Measurements from ENCODE around the gene TMEM74B.
"Not testable (repeated sequence)": the region's sequence is repeated elsewhere in the genome, so short reads cannot be mapped to it uniquely, and the experiment has no call there.

TMEM74B gene

DNA sequence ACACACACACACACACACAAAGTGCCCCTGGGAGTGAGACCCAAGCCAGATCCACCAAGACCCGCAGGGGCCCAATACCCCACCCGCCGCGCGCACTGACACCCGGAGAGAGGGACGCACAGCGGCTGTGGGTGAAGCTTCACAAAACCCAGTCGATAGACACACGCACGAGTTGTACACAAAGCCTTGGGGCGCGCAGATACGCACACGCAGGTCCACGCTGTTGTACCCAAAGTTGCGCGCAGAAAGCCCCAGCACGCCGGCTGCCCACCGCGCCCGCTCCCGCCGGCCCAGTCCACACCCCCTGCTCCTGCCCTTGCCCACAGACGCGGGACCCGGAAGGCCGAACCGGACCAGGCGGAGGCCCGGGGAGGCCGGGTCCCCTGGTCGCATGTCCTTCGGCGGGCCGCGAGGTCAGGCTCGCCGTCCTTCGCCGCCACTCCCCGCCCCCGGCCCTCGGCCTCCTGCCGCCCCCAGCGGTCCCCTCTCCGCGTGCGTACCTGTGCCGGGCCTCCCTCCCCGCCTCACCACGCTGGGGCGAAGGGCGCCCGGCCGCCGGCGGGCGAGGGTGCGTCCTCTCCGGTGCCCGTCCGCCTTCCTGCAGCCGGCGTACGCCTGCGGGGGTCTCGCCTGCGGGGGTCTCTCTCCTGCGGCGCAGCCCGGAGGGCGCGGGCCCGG is at the start of gene TMEM74B:
Gene TMEM74B (minus strand): TSS at position 344 of the 678 bp plus-strand sequence. CDS start 1,180 bp downstream, outside the sequence.
- DNase-seq, result no peak

DNA sequence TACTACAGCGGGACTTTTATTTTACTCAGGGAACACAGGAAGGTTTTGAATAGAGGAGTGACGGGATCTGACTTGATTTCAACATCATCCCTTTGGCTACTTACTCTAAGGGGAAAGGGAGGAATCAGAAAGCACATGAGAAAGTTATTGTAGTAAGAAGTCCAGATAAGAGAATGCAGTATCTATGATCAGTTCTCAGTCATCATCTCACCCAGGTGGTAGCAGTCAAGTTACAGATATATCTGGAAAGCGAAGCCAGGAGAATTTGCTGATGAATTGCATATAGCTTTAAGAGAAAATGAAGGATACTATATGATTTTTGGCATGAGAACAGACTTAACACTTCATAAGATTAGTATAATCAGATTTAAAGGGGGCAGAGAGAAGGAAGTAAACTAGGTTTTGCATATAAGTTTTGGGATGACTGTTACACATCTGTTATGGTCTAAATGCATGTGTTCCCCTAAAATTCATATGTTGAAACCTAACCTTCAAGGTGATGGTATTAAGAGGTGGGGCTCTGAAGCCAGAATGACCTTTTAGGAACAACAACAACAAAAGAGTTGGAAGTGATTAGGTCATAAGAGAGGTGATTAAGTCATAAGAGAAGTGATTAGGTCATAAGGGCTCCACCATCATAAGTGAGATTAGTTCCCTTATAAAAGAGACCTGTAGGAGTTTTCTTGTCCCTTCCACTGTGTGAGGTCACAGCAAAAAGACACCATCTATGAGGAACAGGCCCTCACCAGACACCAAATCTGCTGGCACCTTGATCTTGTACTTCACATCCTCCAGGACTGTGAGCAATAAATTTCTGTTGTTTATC is 47.7 kb upstream of the TMEM74B start:
- DNase-seq, result no peak

- no peak for DNase-seq
These were observed 44.8 kb upstream of the TMEM74B start for GRCh38 chr20:1229541-1229940.

- DNase-seq, result no peak
These were observed 41.2 kb upstream of the TMEM74B start, which contains the start of gene RAD21L1 for GRCh38 chr20:1225783-1226654. RAD21L1 (plus strand) TSS chr20:1226044; CDS start chr20:1228454, 2,410 bp downstream.

DNA sequence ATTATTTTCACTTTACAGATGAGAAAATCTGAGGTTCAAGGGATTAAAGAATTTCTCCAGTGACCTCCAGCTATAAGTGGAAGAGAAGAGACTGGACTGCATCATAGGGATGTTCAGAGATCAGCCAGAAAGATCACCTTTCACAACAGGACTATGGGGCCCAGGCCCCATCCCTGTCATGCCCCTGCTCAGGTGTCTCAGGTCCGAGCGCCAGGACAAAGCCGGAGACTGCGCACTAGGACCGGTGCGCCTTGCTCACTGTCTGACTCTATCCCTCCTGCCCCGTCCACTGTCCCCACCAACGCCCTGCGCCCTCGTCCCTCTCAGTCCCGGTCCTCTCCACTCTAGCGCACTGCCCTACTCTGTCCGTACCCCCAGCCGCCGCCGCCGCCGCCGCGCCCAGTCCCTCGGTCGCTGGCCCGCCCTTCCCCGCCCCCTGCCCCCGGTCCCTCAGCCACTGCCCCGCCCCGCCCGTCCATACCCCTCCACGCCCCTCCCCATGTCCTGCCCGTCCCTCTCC is 40.5 kb upstream of the TMEM74B start:
- DNase-seq, result peak; percentile 69

DNA sequence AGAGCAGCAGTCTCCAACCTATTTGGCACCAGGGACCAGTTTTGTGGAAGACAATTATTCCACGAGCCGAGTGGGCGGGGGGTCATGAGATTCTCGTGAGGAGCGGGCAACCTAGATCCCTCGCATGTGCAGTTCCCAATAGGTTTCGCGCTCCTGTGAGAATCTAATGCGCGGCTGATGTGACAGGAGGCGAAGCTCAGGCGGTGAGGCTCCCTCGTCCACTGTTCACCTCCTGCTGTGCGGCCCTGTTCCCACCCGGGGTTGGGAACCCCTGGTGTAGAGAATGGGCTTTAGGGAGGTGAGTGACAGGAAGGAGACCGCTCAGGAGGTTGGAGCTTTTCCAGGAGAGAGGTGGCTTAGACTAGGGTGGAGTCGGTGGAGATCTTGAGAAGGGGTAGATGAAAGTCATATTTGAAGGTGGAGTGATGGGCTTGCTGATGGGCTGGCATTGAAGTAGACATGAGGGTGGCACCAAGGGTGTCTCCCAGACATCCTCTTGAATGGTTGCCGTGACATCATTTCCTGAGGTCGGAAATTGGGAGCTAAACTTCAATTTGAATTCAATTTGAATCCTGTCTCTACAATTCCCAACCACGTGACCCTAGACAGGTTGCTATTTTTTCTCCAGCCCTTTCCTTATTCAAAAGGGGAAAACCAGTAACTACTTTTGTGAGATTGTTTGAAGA is 39.6 kb upstream of the TMEM74B start:
- DNase-seq, result no peak

DNA sequence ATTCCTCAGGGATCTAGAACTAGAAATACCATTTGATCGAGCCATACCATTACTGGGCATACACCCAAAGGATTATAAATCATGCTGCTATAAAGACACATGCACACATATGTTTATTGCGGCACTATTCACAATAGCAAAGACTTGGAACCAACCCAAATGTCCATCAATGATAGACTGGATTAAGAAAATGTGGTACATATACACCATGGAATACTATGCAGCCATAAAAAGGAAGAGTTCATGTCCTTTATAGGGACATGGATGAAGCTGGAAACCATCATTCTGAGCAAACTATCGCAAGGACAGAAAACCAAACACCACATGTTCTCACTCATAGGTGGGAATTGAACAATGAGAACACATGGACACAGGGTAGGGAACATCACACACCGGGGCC is 38.0 kb upstream of the TMEM74B start:
- DNase-seq, result not testable (repeated sequence)

GRCh38 chr20:1216527-1217427 is 32.0 kb upstream of the TMEM74B start:
- not testable (repeated sequence) for DNase-seq

- no peak for DNase-seq
These were observed 30.8 kb upstream of the TMEM74B start for GRCh38 chr20:1215386-1216170.

- DNase-seq, result no peak
These were observed 30.1 kb upstream of the TMEM74B start for GRCh38 chr20:1214838-1215261.

GRCh38 chr20:1212607-1213396 is 28.0 kb upstream of the TMEM74B start:
- DNase-seq, result peak; percentile 28

DNA sequence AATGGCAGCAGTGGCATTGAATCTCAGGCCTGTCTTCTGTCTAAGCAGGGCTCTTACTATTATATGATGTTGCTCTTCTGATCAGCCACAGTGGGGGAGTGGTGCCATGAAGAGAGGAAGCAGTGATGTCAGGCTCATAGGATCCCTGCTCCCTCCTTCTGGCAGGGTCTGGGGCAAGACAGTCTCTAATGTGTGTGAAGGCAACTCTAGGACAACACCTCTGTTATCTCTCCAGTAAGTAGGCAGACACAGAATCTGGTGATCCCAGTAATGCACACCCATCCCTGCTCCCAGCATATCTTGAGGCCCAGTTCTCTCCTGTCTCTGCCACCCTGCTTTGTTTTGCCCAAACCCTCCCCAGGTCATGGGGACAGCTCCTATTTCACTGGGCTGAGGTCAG is 27.2 kb upstream of the TMEM74B start:
- no peak for DNase-seq

GRCh38 chr20:1210501-1210900 is 25.7 kb upstream of the TMEM74B start:
- no peak for DNase-seq

DNA sequence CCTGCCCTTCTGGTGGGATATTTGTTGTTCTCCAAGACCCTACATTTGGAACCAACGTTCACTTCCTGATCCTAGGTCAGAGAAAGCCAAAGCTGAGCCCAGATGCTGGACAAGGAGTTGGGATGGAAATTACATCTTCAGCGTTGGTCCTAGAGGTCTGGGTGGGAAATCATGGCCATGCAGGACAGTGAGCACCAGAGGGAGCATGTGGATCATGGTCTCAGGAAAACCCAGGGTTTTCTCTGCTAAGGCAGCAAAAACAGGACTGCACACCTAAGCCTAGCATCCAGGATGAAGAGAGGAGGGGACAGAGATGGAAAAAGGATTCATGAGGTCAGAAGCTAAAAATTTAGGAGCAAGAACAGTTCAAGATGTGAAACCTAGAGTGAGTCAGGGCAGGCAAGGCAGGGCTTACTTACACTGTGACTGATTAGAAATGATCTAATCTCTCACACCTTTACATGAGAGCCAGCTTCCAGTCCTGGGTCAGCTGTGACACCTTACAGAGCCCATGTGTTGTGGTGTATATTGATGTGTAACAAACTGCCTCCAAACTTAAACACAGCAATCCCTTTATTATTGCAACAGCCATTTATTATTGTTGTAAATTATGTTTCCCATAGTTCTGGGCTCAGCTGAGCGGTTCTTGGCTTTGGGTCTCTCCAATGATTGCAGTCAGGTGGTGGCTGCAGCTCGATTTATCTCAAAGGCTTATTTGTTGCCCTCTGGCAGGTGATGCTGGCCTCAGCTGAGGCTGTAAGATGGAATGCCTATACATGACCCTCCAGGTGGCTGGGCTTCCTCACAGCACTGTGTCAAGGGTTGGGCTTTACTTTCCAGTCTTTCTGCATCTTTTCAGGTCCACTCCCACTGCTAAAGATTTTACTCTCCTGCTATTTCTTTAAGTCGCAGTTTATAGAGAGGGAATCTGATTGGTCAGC is 24.9 kb upstream of the TMEM74B start:
- no peak for DNase-seq

DNA sequence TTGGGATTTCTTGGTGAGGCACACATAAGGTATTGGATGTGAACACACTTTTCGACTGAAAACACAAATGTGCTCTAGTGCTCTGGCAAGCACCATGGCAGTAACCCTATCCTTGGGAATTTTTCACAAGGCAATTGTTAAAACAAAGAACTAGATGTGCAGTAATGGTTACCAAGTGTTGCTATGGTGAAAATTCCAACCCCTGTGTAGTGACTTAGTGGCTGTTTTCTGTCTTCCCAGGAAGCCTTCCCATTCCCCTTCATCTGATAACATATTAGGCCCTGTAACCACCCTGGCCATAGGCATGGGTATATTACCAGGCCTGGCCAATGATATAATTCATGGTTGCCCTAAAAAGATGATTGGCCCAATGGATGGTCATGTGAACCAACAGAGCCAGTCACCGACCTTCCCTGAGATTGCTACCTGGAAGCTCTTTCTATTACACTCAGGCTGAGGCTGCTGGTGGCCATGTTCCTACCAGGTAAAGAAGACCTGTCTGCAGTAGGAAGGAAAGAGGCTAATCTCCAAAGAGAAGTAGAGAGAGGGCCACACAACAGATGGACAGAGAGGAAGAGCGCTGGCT is 22.6 kb upstream of the TMEM74B start:
- DNase-seq, result no peak

- DNase-seq, result no peak
These were observed 21.8 kb upstream of the TMEM74B start for GRCh38 chr20:1206366-1207148.

DNA sequence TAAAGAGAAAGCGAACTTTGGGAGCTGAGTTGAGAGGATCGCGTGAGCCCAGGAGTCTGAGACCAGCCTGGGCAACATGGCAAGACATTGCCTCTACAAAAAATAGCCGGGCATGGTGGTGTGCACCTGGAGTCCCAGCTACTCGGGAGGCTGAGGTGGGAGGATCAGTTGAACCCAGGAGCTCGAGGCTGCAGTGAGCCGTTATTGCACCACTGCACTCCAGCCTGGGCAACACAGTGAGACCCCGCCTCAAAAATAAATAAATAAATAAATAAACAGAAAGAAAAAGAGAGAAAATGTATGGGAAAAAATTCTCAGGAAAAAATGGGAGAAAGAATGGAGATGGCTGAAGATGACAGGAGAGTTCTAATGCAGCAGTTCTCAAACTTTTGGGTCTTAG is 21.0 kb upstream of the TMEM74B start:
- DNase-seq, result no peak

All from NCI-H510A (cell line).